Prostate gland (tissue), 2 donors: Measurements from ENCODE around the gene VDAC1.

Experiments
- POLR2AphosphoS5 ChIP-seq: sonication (generic); formaldehyde crosslinking; IDR thresholded peaks from one replicate; pipeline ENCODE4 v1.6.1; 2017; ENCODE audit warnings: antibody characterized with exemption
- TF ChIP-seq, protein P1 (sequence below), 4 experiments: fragments of 200-600 bp in 2 of 4; fragments of 450-650 bp in 2 of 4; sonication (generic) in 2 of 4; IDR thresholded peaks; 1 replicate in 3 of 4; 2 replicates in 1 of 4; pipeline ENCODE4 v1.5.1; 2016 to 2019; ENCODE audit warnings: antibody characterized with exemption in 4 of 4, mild to moderate bottlenecking in 2 of 4, moderate library complexity in 2 of 4

DNA sequence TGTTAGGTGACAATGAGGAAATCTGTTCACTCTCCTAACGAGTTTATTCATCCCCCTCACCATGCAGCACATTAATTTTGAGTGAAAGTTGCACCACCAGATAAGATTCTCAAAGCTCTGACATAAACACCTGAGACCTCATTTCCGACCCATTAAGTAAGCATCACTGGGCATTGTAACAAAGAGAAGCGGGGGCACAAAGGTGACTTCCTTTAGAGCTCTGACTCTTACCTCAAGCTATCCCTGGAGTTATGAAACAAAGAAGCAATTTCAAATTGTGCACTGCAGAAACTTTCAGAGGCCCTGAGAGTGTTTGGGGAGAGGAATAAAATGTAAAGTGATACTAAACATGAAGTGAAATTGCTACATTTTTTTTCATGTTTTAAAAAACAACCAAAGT, 65.8 kb downstream of the VDAC1 start:
- TF ChIP-seq, protein P1, sequence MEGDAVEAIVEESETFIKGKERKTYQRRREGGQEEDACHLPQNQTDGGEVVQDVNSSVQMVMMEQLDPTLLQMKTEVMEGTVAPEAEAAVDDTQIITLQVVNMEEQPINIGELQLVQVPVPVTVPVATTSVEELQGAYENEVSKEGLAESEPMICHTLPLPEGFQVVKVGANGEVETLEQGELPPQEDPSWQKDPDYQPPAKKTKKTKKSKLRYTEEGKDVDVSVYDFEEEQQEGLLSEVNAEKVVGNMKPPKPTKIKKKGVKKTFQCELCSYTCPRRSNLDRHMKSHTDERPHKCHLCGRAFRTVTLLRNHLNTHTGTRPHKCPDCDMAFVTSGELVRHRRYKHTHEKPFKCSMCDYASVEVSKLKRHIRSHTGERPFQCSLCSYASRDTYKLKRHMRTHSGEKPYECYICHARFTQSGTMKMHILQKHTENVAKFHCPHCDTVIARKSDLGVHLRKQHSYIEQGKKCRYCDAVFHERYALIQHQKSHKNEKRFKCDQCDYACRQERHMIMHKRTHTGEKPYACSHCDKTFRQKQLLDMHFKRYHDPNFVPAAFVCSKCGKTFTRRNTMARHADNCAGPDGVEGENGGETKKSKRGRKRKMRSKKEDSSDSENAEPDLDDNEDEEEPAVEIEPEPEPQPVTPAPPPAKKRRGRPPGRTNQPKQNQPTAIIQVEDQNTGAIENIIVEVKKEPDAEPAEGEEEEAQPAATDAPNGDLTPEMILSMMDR (IDR thresholded peaks at IDR 0.05) = no peak
- no peak for TF ChIP-seq POLR2AphosphoS5
